HEK293T (cell line): Measurements from ENCODE around the gene CD70.
"Not testable (repeated sequence)": the region's sequence is repeated elsewhere in the genome, so short reads cannot be mapped to it uniquely, and the experiment has no call there.

Experiments used
- ELF4 ChIP-seq: fragments of 450-650 bp; IDR thresholded peaks from 2 replicates; pipeline ENCODE4 v1.6.1; 2017; ENCODE audit warnings: antibody characterized with exemption
- FOXA1 ChIP-seq: fragments of 450-650 bp; IDR thresholded peaks from 2 replicates; pipeline ENCODE4 v1.6.1; 2016; ENCODE audit warnings: mild to moderate bottlenecking
- FOXM1 ChIP-seq: fragments of 450-650 bp; IDR thresholded peaks from 2 replicates; pipeline ENCODE4 v1.6.1; 2017; ENCODE audit warnings: mild to moderate bottlenecking, borderline replicate concordance
- HDGF ChIP-seq: fragments of 450-650 bp; IDR thresholded peaks from 2 replicates; pipeline ENCODE4 v1.6.1; 2017; ENCODE audit warnings: antibody characterized with exemption, borderline replicate concordance
- PKNOX1 ChIP-seq: fragments of 450-650 bp; IDR thresholded peaks from 2 replicates; pipeline ENCODE4 v1.6.1; 2016
- SP1 ChIP-seq: fragments of 450-650 bp; IDR thresholded peaks from 2 replicates; pipeline ENCODE4 v1.6.1; 2017
- SUZ12 ChIP-seq: fragments of 450-650 bp; IDR thresholded peaks from 2 replicates; pipeline ENCODE4 v1.6.1; 2016; ENCODE audit warnings: mild to moderate bottlenecking

- TF ChIP-seq FOXM1, SUZ12, SP1, FOXA1, HDGF, ELF4: not testable (repeated sequence)
- peak; percentile 84 for TF ChIP-seq PKNOX1
Observed at GRCh38 chr19:6601537-6602052, 10.6 kb upstream of the CD70 start.
